Upper lobe of left lung (tissue), 4 donors: ENCODE measurements around the gene HSF4.

ENCODE experiments used
- CTCF ChIP-seq, 6 experiments: fragments of 450-650 bp in 4 of 6; fragments of 200-600 bp in 2 of 6; sonication (generic) in 2 of 6; IDR thresholded peaks; one replicate each; pipeline ENCODE4 v1.5.1; 2016 to 2019; ENCODE audit warnings: antibody characterized with exemption in 6 of 6
- EP300 ChIP-seq, 4 donors: sonication (generic); formaldehyde crosslinking; IDR thresholded peaks; one replicate each; pipeline ENCODE4 v1.5.1; 2017; ENCODE audit warnings: antibody characterized with exemption in 4 of 4, control low read depth in 2 of 4
- POLR2A ChIP-seq, 4 donors: fragments of 450-650 bp; IDR thresholded peaks; one replicate each; pipeline ENCODE4 v1.5.1; 2016 to 2017; ENCODE audit warnings: antibody characterized with exemption in 4 of 4, mild to moderate bottlenecking in 2 of 4
- POLR2AphosphoS5 ChIP-seq, 2 donors: sonication (generic); formaldehyde crosslinking; IDR thresholded peaks; one replicate each; pipeline ENCODE4 v1.5.1; 2017; ENCODE audit warnings: antibody characterized with exemption in 2 of 2

- TF ChIP-seq CTCF (IDR thresholded peaks at IDR 0.05) (no peak), EP300 (IDR thresholded peaks at IDR 0.05) (no peak), POLR2A (IDR thresholded peaks at IDR 0.05) (no peak), POLR2AphosphoS5 (IDR thresholded peaks at IDR 0.05) (no peak)
These were observed 2.1 kb downstream of the HSF4 start for GRCh38 chr16:67166598-67167168.
